ENCODE results near the gene RNF13.

GRCh38 chr3:149828390-149828789 is 15.4 kb downstream of the RNF13 start:
- no peak for TF ChIP-seq POLR2A (IDR thresholded peaks at IDR 0.05; ENCODE audit: low read length)
- no peak for TF ChIP-seq GATA1 (IDR thresholded peaks at IDR 0.05; ENCODE audit: low read depth, low read length)
